H9 (cell line): ENCODE data around the gene KIAA1614. TPM values are rescaled to one million over a fixed set of nuclear protein-coding genes. Genes with fewer than 3 reads are reported as not detected.

Experiments used
- DNase-seq: peaks from one replicate; pipeline ENCODE4 v3.0.0-alpha.2; 2017
- H2AFZ ChIP-seq: one replicate; pipeline ENCODE4 v1.6.1; 2013; ENCODE audit warnings: mild to moderate bottlenecking, low read length, control low read depth, moderate library complexity
- H2AK5ac ChIP-seq: 2 replicates; pipeline ENCODE4 v1.6.1; 2013; ENCODE audit warnings: low read length, control low read depth, mixed read lengths; ENCODE audit not compliant: insufficient read length
- H2BK120ac ChIP-seq: one replicate; pipeline ENCODE4 v1.6.1; 2013; ENCODE audit warnings: low read depth, mild to moderate bottlenecking, low read length, control low read depth, inconsistent platforms; ENCODE audit not compliant: poor library complexity, severe bottlenecking
- H2BK12ac ChIP-seq: 2 replicates; pipeline ENCODE4 v1.6.1; 2013; ENCODE audit warnings: low read length, control low read depth, mixed read lengths, low read depth; ENCODE audit not compliant: insufficient read length
- H2BK15ac ChIP-seq: 2 replicates; pipeline ENCODE4 v1.6.1; 2013; ENCODE audit warnings: low read depth, low read length, control low read depth
- H2BK20ac ChIP-seq: one replicate; pipeline ENCODE4 v1.6.1; 2013; ENCODE audit warnings: low read depth, mild to moderate bottlenecking, low read length, control low read depth, inconsistent platforms; ENCODE audit not compliant: poor library complexity, severe bottlenecking
- H2BK5ac ChIP-seq: 2 replicates; pipeline ENCODE4 v1.6.1; 2013; ENCODE audit warnings: low read length, control low read depth, mixed read lengths; ENCODE audit not compliant: insufficient read length
- H3K14ac ChIP-seq: 2 replicates; pipeline ENCODE4 v1.6.1; 2013; ENCODE audit warnings: low read length, control low read depth; ENCODE audit not compliant: insufficient read depth
- H3K18ac ChIP-seq: 2 replicates; pipeline ENCODE4 v1.6.1; 2013; ENCODE audit warnings: low read depth, mild to moderate bottlenecking, mixed read lengths, low read length, control low read depth; ENCODE audit not compliant: insufficient read length
- H3K23ac ChIP-seq: 2 replicates; pipeline ENCODE4 v1.6.1; 2013; ENCODE audit warnings: low read length, control low read depth, mixed read lengths, low read depth; ENCODE audit not compliant: insufficient read length
- H3K23me2 ChIP-seq: 2 replicates; pipeline ENCODE4 v1.6.1; 2013; ENCODE audit warnings: low read depth, mild to moderate bottlenecking, mixed read lengths, low read length, control low read depth; ENCODE audit not compliant: insufficient read length, poor library complexity, severe bottlenecking
- H3K27ac ChIP-seq: 2 replicates; pipeline ENCODE4 v1.5.1; 2013; ENCODE audit warnings: low read length, control low read depth, mixed read lengths, low read depth; ENCODE audit not compliant: insufficient read length
- H3K27me3 ChIP-seq: 2 replicates; pipeline ENCODE4 v1.6.1; 2013; ENCODE audit warnings: low read length, control low read depth, inconsistent platforms; ENCODE audit not compliant: insufficient read depth
- H3K4ac ChIP-seq: 2 replicates; pipeline ENCODE4 v1.6.1; 2013; ENCODE audit warnings: low read depth, mild to moderate bottlenecking, control low read depth, inconsistent platforms, low read length, moderate library complexity
- H3K4me1 ChIP-seq: 2 replicates; pipeline ENCODE4 v1.6.1; 2013; ENCODE audit warnings: low read length, control low read depth, inconsistent platforms; ENCODE audit not compliant: insufficient read depth
- H3K4me2 ChIP-seq: 2 replicates; pipeline ENCODE4 v1.6.1; 2013; ENCODE audit warnings: low read length, control low read depth, mixed read lengths; ENCODE audit not compliant: insufficient read length, insufficient read depth
- H3K56ac ChIP-seq: 2 replicates; pipeline ENCODE4 v1.6.1; 2013; ENCODE audit warnings: low read depth, mild to moderate bottlenecking, mixed read lengths, low read length, control low read depth; ENCODE audit not compliant: insufficient read length
- H3K79me1 ChIP-seq: 2 replicates; pipeline ENCODE4 v1.6.1; 2013; ENCODE audit warnings: low read depth, mild to moderate bottlenecking, moderate library complexity, low read length, control low read depth, inconsistent platforms; ENCODE audit not compliant: insufficient read depth, poor library complexity, severe bottlenecking
- H3K79me2 ChIP-seq: 2 replicates; pipeline ENCODE4 v1.6.1; 2013; ENCODE audit warnings: low read length, control low read depth, inconsistent platforms; ENCODE audit not compliant: insufficient read depth
- H3K9ac ChIP-seq: 2 replicates; pipeline ENCODE4 v1.6.1; 2013; ENCODE audit warnings: low read length, control low read depth, mixed read lengths; ENCODE audit not compliant: insufficient read length; ENCODE audit errors: extremely low read depth
- H3K9me3 ChIP-seq: one replicate; pipeline ENCODE4 v1.6.1; 2013; ENCODE audit warnings: low read depth, low read length, inconsistent platforms; ENCODE audit not compliant: control insufficient read depth
- H3T11ph ChIP-seq: one replicate; pipeline ENCODE4 v1.6.1; 2013; ENCODE audit warnings: mild to moderate bottlenecking, low read length, control low read depth, inconsistent platforms
- H4K20me1 ChIP-seq: one replicate; pipeline ENCODE4 v1.6.1; 2013; ENCODE audit not compliant: control insufficient read depth, insufficient read length, insufficient read depth
- H4K5ac ChIP-seq: 2 replicates; pipeline ENCODE4 v1.6.1; 2013; ENCODE audit warnings: low read depth, mild to moderate bottlenecking, mixed read lengths, low read length, control low read depth; ENCODE audit not compliant: insufficient read length
- H4K8ac ChIP-seq: replicated peaks from 2 replicates; pipeline ENCODE4 v1.6.1; 2013; ENCODE audit warnings: low read length, control low read depth, mixed read lengths, low read depth; ENCODE audit not compliant: insufficient read length
- H4K91ac ChIP-seq: 2 replicates; pipeline ENCODE4 v1.6.1; 2013; ENCODE audit warnings: low read depth, mild to moderate bottlenecking, moderate library complexity, mixed read lengths, low read length, control low read depth; ENCODE audit not compliant: insufficient read length
- H3K27ac Mint-ChIP-seq, 3 experiments: 2 replicates in 2 of 3; 3 replicates in 1 of 3; pipeline ENCODE4 v1.8.0; 2020 to 2021; ENCODE audit warnings: mixed read lengths in 3 of 3, mild to moderate bottlenecking in 1 of 3, moderate library complexity in 1 of 3
- H3K27me3 Mint-ChIP-seq: 2 replicates; pipeline ENCODE4 v1.8.0; 2021; ENCODE audit warnings: low read depth, mild to moderate bottlenecking, moderate library complexity, mixed read lengths
- H3K36me3 Mint-ChIP-seq, 3 experiments: 2 replicates in 2 of 3; 3 replicates in 1 of 3; pipeline ENCODE4 v1.8.0; 2020 to 2021; ENCODE audit warnings: low read depth in 3 of 3, mixed read lengths in 3 of 3; ENCODE audit not compliant: insufficient read depth in 1 of 3
- H3K4me1 Mint-ChIP-seq, 2 experiments: 2 replicates each; pipeline ENCODE4 v1.8.0; 2020; ENCODE audit warnings: mixed read lengths in 2 of 2
- H3K4me3 Mint-ChIP-seq, 2 experiments: 2 replicates in 1 of 2; 3 replicates in 1 of 2; pipeline ENCODE4 v1.8.0; 2020 to 2021; ENCODE audit warnings: mild to moderate bottlenecking in 2 of 2, mixed read lengths in 2 of 2, moderate library complexity in 1 of 2
- H3K9me3 Mint-ChIP-seq, 2 experiments: 2 replicates in 1 of 2; 3 replicates in 1 of 2; pipeline ENCODE4 v1.8.0; 2020; ENCODE audit warnings: mild to moderate bottlenecking in 2 of 2, mixed read lengths in 2 of 2, moderate library complexity in 1 of 2
- WGBS: extraction: QIAGEN DNeasy Blood & Tissue Kit; methylation state at CpG from one replicate; pipeline ENCODE4 v1.1.7; 2013; ENCODE audit warnings: missing lambda C conversion rate, low lambda C conversion rate, mixed read lengths; ENCODE audit not compliant: insufficient read length; ENCODE audit errors: extremely low coverage; 5-methylcytosine and 5-hydroxymethylcytosine counted together
- total RNA-seq: library from RNA; stranded (reverse); gene quantifications from 2 replicates; pipeline ENCODE4 v1.2.1, GENCODE V29; 2021
- TF ChIP-seq, protein P1 (sequence below): fragments of 200-600 bp; sonication (generic); conservative IDR thresholded peaks from 3 replicates; pipeline ENCODE4 v1.8.0; 2021; ENCODE audit warnings: antibody characterized with exemption, mild to moderate bottlenecking

The KIAA1614 gene
- total RNA-seq, 1 experiment from 2014 or later, result 1.3 TPM

DNA sequence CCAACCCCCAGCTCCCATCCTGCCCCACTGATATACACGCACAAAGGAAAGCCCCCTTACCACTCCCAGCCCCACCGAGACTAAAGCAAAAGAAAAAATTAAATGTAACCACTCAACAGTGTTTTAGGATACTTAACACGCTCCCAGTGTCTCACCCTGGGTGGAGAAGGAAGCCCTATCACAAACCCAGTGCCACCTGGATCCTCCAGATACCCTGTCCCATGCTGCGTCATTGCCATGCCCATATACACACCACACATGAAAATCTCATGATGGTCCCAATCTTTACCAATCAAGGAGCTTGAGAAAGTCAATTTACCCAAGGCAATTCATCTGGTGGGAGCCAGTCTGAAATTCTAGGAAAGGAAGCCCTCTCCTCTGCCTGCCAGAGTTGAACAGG lies 11.2 kb downstream of the KIAA1614 start:
- Mint-ChIP-seq H3K36me3 (no peaks in the 10 kb centered on the region; a peak in 1 of 7 replicates), H3K27ac (peak overlapping the region; percentile 95 to 98 (median 97)), H3K4me3 (peak overlapping the region; percentile 35 to 61; a peak in 4 of 5 replicates), H3K9me3 (no peaks in the 10 kb centered on the region), H3K27me3 (peaks cover 2% of the 10 kb centered on the region; the same call in 1 of the 2 replicates), H3K4me1 (peaks cover 74 to 82% of the 10 kb centered on the region in 2 experiments)
- Histone ChIP-seq H3K14ac (peak overlapping the region; percentile 85), H3K27ac (peak overlapping the region; percentile 89), H2BK5ac (peak overlapping the region; percentile 43), H3K4me2 (peak overlapping the region; percentile 60), H2BK12ac (peak overlapping the region; percentile 37), H3K79me2 (no peaks in the 10 kb centered on the region), H2BK120ac (no peak overlapping the region), H2AK5ac (peak overlapping the region; percentile 54), H3K9me3 (no peaks in the 10 kb centered on the region), H4K20me1 (no peaks in the 10 kb centered on the region), H4K5ac (peak overlapping the region; percentile 54), H3K9ac (no peak overlapping the region), H2BK20ac (no peak overlapping the region), H3K18ac (peak overlapping the region; percentile 97), H3K79me1 (no peaks in the 10 kb centered on the region), H4K91ac (peak overlapping the region; percentile 98), H3K23me2 (peaks cover 6% of the 10 kb centered on the region), H3K4ac (peak overlapping the region; percentile 14), H3K4me1 (peaks cover 27% of the 10 kb centered on the region; the same call in 1 of the 2 replicates), H3T11ph (no peak overlapping the region), H3K27me3 (no peaks in the 10 kb centered on the region), H4K8ac (peak overlapping the region; percentile 7), H2BK15ac (no peak overlapping the region), H3K23ac (no peak overlapping the region), H3K56ac (no peak overlapping the region), H2AFZ (no peak overlapping the region)
- no peak for DNase-seq
- no CpG with 5 or more reads among the region's 4 CpGs for WGBS
- TF ChIP-seq, protein P1, sequence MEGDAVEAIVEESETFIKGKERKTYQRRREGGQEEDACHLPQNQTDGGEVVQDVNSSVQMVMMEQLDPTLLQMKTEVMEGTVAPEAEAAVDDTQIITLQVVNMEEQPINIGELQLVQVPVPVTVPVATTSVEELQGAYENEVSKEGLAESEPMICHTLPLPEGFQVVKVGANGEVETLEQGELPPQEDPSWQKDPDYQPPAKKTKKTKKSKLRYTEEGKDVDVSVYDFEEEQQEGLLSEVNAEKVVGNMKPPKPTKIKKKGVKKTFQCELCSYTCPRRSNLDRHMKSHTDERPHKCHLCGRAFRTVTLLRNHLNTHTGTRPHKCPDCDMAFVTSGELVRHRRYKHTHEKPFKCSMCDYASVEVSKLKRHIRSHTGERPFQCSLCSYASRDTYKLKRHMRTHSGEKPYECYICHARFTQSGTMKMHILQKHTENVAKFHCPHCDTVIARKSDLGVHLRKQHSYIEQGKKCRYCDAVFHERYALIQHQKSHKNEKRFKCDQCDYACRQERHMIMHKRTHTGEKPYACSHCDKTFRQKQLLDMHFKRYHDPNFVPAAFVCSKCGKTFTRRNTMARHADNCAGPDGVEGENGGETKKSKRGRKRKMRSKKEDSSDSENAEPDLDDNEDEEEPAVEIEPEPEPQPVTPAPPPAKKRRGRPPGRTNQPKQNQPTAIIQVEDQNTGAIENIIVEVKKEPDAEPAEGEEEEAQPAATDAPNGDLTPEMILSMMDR, result no peak
